K562 (cell line): Measurements from ENCODE around the gene ANKS1B. TPM values are rescaled to one million over a fixed set of nuclear protein-coding genes. Genes with fewer than 3 reads are reported as not detected.

Experiments used
- ATAC-seq: fragments of 200-7000 bp; cut with Tn5 transposase; 3 replicates; pipeline ENCODE4 v1.9.1; 2020; ENCODE audit warnings: moderate library complexity
- BruUV-seq: library from RNA; stranded (reverse); fragments of 400-500 nt; replicated peaks from 2 replicates; lab custom pipeline; 2021; lab: Mats Ljungman, UMichigan
- CTCF ChIA-PET: fragments of 300-600 bp; formaldehyde crosslinking; extraction: SDS; loops from one replicate; lab custom pipeline; 2021; ENCODE audit warnings: low intra/inter-chr PET ratio; lab: Yijun Ruan, JAX
- POLR2A ChIA-PET: fragments of 300-600, 350-650 bp; sonication (Branson Sonifier 250); formaldehyde crosslinking; extraction: SDS; loops from one replicate; lab custom pipeline; 2021; ENCODE audit warnings: antibody characterized with exemption, inconsistent platforms; lab: Yijun Ruan, JAX
- DNase-seq, 4 experiments: peaks; one replicate each; pipeline versions ENCODE4 v3.0.0 to v3.0.0-alpha.2; 2011 to 2018; ENCODE audit warnings: low spot score in 3 of 4, mixed read lengths in 3 of 4; ENCODE audit errors: extremely low read depth in 1 of 4
- FAIRE-seq: peaks from 2 replicates; lab custom pipeline; 2011; peaks lifted over from hg19 to GRCh38; lab: Jason Lieb, UNC
- H2AFZ ChIP-seq: 2 replicates; pipeline ENCODE4 v1.6.0; 2011; ENCODE audit warnings: low read depth, low read length, control low read depth, inconsistent platforms
- H3K27ac ChIP-seq: fragments of 200-600 bp; 3 replicates; pipeline ENCODE4 v1.8.0; 2011; ENCODE audit warnings: low read depth, mild to moderate bottlenecking, control low read depth, inconsistent platforms, low read length, moderate library complexity, mixed read lengths; ENCODE audit errors: extremely low read depth
- H3K27me3 ChIP-seq, 2 experiments: fragments of 300-600 bp in 1 of 2; 2 replicates in 1 of 2; 3 replicates in 1 of 2; pipeline versions ENCODE4 v1.6.0 to v1.8.0; 2011; ENCODE audit warnings: inconsistent platforms in 2 of 2, low read length in 2 of 2, mild to moderate bottlenecking in 1 of 2, mixed read lengths in 1 of 2, moderate library complexity in 1 of 2; ENCODE audit not compliant: control insufficient read depth in 2 of 2, insufficient read depth in 2 of 2
- H3K36me3 ChIP-seq: fragments of 300-600 bp; 3 replicates; pipeline ENCODE4 v1.8.0; 2011; ENCODE audit warnings: mild to moderate bottlenecking, low read length, inconsistent platforms; ENCODE audit not compliant: control insufficient read depth, insufficient read depth
- H3K4me1 ChIP-seq, 2 experiments: fragments of 200-600 bp in 1 of 2; replicated peaks in 1 of 2; 2 replicates in 1 of 2; 3 replicates in 1 of 2; pipeline versions ENCODE4 v1.5.1 to v1.8.0; 2011; ENCODE audit warnings: inconsistent platforms in 2 of 2, low read length in 2 of 2, mild to moderate bottlenecking in 1 of 2, mixed read lengths in 1 of 2, moderate library complexity in 1 of 2; ENCODE audit not compliant: control insufficient read depth in 2 of 2, insufficient read depth in 2 of 2
- H3K4me2 ChIP-seq: 2 replicates; pipeline ENCODE4 v1.6.1; 2011; ENCODE audit warnings: low read length, control low read depth, inconsistent platforms, mixed read lengths; ENCODE audit not compliant: insufficient read depth
- H3K4me3 ChIP-seq: fragments of 200-600 bp; sonication (generic), shearing (Covaris generic); 2 replicates; pipeline ENCODE4 v1.5.1; 2016; ENCODE audit warnings: control low read depth, inconsistent platforms
- H3K79me2 ChIP-seq: fragments of 200-600 bp; 3 replicates; pipeline ENCODE4 v1.8.0; 2011; ENCODE audit warnings: low read length, inconsistent platforms; ENCODE audit not compliant: control insufficient read depth, insufficient read depth
- H3K9ac ChIP-seq, 2 experiments: 2 replicates each; pipeline versions ENCODE4 v1.6.0 to v1.6.1; 2011; ENCODE audit warnings: low read depth in 2 of 2, low read length in 2 of 2, control low read depth in 1 of 2, inconsistent platforms in 1 of 2, mild to moderate bottlenecking in 1 of 2, mixed read lengths in 1 of 2; ENCODE audit not compliant: insufficient read depth in 1 of 2
- H3K9me1 ChIP-seq: one replicate; pipeline ENCODE4 v1.6.0; 2011; ENCODE audit warnings: inconsistent platforms, mild to moderate bottlenecking, low read length, moderate library complexity; ENCODE audit not compliant: control insufficient read depth, insufficient read depth
- H3K9me3 ChIP-seq: replicated peaks from 2 replicates; pipeline ENCODE4 v1.5.1; 2011; ENCODE audit warnings: low read depth, low read length, inconsistent platforms; ENCODE audit not compliant: control insufficient read depth, insufficient read depth
- H4K20me1 ChIP-seq: replicated peaks from 2 replicates; pipeline ENCODE4 v1.6.1; 2011; ENCODE audit warnings: low read length, inconsistent platforms, mixed read lengths; ENCODE audit not compliant: control insufficient read depth, insufficient read depth
- CBX3 ChIP-seq, 2 experiments: IDR thresholded peaks; 1 replicate in 1 of 2; 2 replicates in 1 of 2; pipeline ENCODE4 v1.6.1; 2012; ENCODE audit warnings: inconsistent platforms in 2 of 2, low read length in 2 of 2, borderline replicate concordance in 1 of 2, control low read depth in 1 of 2
- KLF1 ChIP-seq: fragments of 450-650 bp; IDR thresholded peaks from 2 replicates; pipeline ENCODE4 v1.6.1; 2016; ENCODE audit warnings: missing genetic modification characterization, missing compliant biosample characterization
- NONO ChIP-seq, 2 experiments: fragments of 200-400 bp in 1 of 2; fragments of 450-650 bp in 1 of 2; formaldehyde crosslinking in 1 of 2; IDR thresholded peaks; 2 replicates each; pipeline ENCODE4 v1.6.1; 2017; ENCODE audit warnings: low read depth in 2 of 2, mild to moderate bottlenecking in 2 of 2, moderate library complexity in 2 of 2, low read length in 1 of 2
- NRF1 ChIP-seq, 2 experiments: fragments of 450-650 bp; IDR thresholded peaks in 1 of 2; conservative IDR thresholded peaks in 1 of 2; 2 replicates each; pipeline ENCODE4 v1.6.1; 2014; ENCODE audit warnings: mild to moderate bottlenecking in 2 of 2
- SMARCE1 ChIP-seq: fragments of 450-650 bp; IDR thresholded peaks from 2 replicates; pipeline ENCODE4 v1.7.1; 2016; ENCODE audit warnings: mild to moderate bottlenecking
- STAG1 ChIP-seq: sonication (generic); formaldehyde crosslinking; IDR thresholded peaks from 2 replicates; pipeline ENCODE4 v1.5.0; 2020; ENCODE audit warnings: missing genetic modification reagents, borderline replicate concordance
- WGBS: fragments of 100-300 bp; shearing (Covaris generic); methylation state at CpG from one replicate; pipeline ENCODE4 v1.1.6; 2016; ENCODE audit warnings: low coverage, mixed read lengths; ENCODE audit not compliant: insufficient coverage; ENCODE audit errors: missing lambda C conversion rate; 5-methylcytosine and 5-hydroxymethylcytosine counted together
- in situ Hi-C: fragments of 300-500 bp; cut with MboI; formaldehyde crosslinking; loops from 4 replicates; pipeline ENCODE4 v1.15.0; 2018; ENCODE audit warnings: inconsistent platforms, mixed read lengths
- intact Hi-C: fragments of 100-400 bp; cut with micrococcal nuclease; formaldehyde crosslinking; loops from 2 replicates; pipeline ENCODE4 v1.14.2; 2022
- polyA plus RNA-seq, 8 experiments: library from polyadenylated mRNA; depleted of rRNA in 4 of 8; stranded (reverse) in 5 of 8; unstranded in 3 of 8; fragments of >200 nt; fragmentation: Nextera tagmentation in 2 of 8; fragmentation: Illumina TruSeq in 1 of 8; extraction: Ambion mirVana in 2 of 8; extraction: Trizol in 1 of 8; gene quantifications; 2 replicates each; pipeline versions ENCODE4 v1.2.1 to v1.2.3, GENCODE V29; 2011 to 2014; ENCODE audit warnings: inconsistent platforms in 1 of 8, missing spikeins in 1 of 8
- total RNA-seq, 7 experiments: library from RNA; depleted of rRNA in 6 of 7; stranded (reverse); fragments of >200 nt in 6 of 7; fragmentation: Illumina TruSeq in 2 of 7; extraction: Trizol in 2 of 7; gene quantifications; 2 replicates each; pipeline versions ENCODE4 v1.2.1 to v1.2.3, GENCODE V29; 2011 to 2021; ENCODE audit warnings: low replicate concordance in 1 of 7
- TF ChIP-seq, protein P1 (sequence below), 2 experiments: fragments of 450-650 bp in 1 of 2; sonication (generic) in 1 of 2; formaldehyde crosslinking; conservative IDR thresholded peaks; 2 replicates each; pipeline versions ENCODE4 v1.4.0 to v1.8.1; 2020 to 2022; ENCODE audit warnings: mild to moderate bottlenecking in 1 of 2, missing genetic modification reagents in 1 of 2

ANKS1B gene
- total and polyA plus RNA-seq, 9 of the 15 experiments (the other 6 are each of a cell fraction or from before 2014, with no cell fraction given) = 0.04 to 0.47 (median 0.28) TPM; not detected in 4

DNA sequence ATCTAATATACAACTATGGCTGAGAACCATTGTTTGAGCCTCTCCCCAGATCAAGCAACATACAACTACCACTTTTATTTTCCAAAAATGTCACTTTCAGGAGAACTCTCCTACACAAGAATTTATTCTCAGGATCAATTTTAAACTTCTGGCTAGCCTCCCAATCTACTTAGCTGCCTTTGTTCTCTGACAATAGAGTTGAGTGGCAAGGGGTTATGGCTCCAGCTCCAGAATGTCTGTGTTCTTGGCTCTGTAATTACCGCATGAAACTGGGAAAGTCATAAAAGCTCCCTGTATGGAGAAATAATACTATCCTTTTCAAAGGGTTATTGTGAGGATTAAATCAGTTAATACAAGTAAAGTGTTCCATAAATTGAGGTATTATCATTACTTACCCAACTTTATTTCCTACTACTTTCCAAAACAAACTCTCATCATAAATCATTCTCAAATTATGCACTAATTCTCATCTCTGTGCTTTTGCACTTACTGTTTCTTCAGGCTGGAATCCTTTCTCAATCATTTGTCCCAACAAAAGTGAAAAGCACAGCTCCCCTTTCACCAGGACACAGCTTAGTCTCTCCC is 215.2 kb downstream of the ANKS1B start:
- DNase-seq (no peak), FAIRE-seq (no peak), ATAC-seq (no peak)
- no peak for TF ChIP-seq SMARCE1
- no peak for TF ChIP-seq CBX3 (IDR thresholded peaks at IDR 0.05; ENCODE audit: borderline replicate concordance in 1 of 2, low read length in 2 of 2)
- TF ChIP-seq STAG1 (CRISPR knock-in tag) = no peak
- TF ChIP-seq NONO (IDR thresholded peaks at IDR 0.05; ENCODE audit: low read depth in 2 of 2, low read length in 1 of 2) = no peak
- TF ChIP-seq NRF1 (conservative IDR thresholded peaks at IDR 0.05 in 1 of 2, IDR thresholded peaks at IDR 0.05 in 1 of 2) = no peak
- TF ChIP-seq KLF1 (tag) = no peak
- TF ChIP-seq, protein P1, sequence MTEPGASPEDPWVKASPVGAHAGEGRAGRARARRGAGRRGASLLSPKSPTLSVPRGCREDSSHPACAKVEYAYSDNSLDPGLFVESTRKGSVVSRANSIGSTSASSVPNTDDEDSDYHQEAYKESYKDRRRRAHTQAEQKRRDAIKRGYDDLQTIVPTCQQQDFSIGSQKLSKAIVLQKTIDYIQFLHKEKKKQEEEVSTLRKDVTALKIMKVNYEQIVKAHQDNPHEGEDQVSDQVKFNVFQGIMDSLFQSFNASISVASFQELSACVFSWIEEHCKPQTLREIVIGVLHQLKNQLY (CRISPR knock-in tag; conservative IDR thresholded peaks at IDR 0.05) = no peak
- Histone ChIP-seq H3K4me2 (no peak overlapping the region), H3K27ac (no peak overlapping the region), H3K9me1 (no peaks in the 10 kb centered on the region), H3K4me1 (no peaks in the 10 kb centered on the region), H3K27me3 (no peaks in the 10 kb centered on the region), H3K4me3 (no peak overlapping the region), H4K20me1 (no peaks in the 10 kb centered on the region), H3K9ac (no peak overlapping the region), H3K79me2 (no peaks in the 10 kb centered on the region), H2AFZ (no peak overlapping the region), H3K9me3 (no peaks in the 10 kb centered on the region), H3K36me3 (no peaks in the 10 kb centered on the region)
- POLR2A ChIA-PET = interaction anchor here (0.5 kb wide), 1 partner anchor 142 kb away, joined by 3 read pairs; no protein-coding TSS in a partner anchor
- WGBS = 7% methylated on average over 1 of the region's 1 CpG
- CTCF ChIA-PET = no interaction called here
- in situ Hi-C loops = no loop called here
- intact Hi-C loops = loop anchor here (5.0 kb wide), 1 partner anchor 727 kb away; no protein-coding TSS in a partner anchor
- no TSS peak for BruUV-seq
